Measurements from ENCODE around the gene KLK1.
"Not testable (repeated sequence)": the region's sequence is repeated elsewhere in the genome, so short reads cannot be mapped to it uniquely, and the experiment has no call there.

KLK1 gene

DNA sequence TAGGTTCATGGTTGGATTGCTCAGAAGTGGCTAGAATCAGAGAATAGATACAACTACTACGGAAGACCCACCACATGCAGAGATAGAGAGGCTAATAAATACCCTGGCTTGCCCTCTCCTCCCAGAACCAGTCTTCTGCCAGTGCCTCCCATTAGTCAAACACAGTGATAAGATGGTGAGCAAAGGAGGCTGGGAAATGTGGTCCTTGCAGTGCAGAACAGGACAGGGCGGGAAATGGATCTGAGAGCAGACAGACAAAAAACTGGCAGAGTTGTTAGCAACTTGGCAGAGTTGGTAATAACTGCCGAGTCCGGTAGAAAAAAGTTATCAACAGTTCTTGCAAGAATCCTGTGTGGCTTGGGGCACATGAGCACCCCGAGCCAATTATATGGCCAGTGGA, 8.7 kb downstream of the KLK1 start:
- DNase-seq (ENCODE audit: low read depth), result no peak

DNA sequence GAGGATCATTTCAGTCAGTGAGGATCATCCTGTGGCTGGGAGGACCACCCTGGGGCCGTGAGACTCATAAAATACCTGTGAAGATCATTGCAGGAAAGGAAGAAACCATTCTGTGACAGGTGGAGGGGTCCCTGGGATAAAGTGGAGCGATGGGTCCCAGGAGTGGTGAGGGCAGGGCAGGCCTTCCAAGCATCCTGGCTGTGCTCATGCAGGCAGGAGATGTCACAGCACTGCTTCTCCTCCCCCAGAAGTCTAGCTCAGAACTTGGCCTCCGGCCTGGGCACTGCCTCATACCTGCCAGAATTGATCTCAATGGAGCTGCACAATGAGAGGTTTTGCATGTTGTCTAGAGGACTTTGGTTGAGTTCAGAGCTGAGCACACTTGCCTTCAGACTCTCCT, 11.1 kb downstream of the KLK1 start:
- DNase-seq (ENCODE audit: low read depth), result no peak

GRCh38 chr19:50811622-50812238, 11.9 kb downstream of the KLK1 start:
- not testable (repeated sequence) for DNase-seq (ENCODE audit: low read depth)

GRCh38 chr19:50808856-50809255, 14.7 kb downstream of the KLK1 start:
- DNase-seq (ENCODE audit: low read depth), result no peak

DNA sequence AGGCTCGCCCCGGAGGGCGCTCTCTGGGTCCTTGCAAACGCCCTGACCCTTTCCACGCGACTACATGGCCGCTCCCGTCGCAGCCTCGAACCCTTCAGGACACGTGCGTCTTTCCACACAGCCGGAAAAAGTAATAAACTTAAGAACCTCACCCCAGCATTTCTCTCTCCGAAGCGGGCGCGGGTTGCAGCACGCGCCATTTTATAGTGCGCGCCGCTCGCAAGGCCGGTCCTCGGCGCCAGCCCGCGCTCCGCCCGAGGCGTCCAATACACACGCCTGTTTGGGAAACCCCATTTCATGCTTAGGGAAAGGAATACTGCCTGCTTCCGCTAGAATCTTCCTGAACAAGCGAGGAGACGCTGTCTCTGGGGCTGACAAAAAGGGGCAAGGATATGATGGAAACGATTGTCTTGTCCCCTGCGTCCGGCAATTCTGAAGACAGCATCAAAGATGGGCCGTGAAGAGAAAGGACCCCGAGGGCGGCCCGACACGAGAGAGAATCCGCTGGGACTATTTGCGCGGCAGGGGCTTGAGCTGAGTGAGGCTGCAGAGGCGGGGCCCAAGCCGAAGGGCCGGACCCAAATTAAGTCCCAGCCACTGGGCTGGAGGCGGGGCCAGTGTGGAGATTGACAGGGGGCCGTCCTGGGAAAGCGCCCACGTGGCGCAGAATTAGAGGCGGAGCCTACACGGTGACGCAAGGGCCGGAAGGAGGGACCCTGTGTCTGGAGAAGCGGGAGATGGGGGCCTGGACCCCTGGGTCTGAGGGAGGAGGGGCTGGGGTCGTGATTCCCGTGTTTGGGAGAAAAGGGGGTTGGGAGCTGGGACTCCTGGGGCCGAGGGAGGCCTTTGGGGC, 18.9 kb downstream of the KLK1 start:
- peak; percentile 94 for DNase-seq (ENCODE audit: low read depth)

DNA sequence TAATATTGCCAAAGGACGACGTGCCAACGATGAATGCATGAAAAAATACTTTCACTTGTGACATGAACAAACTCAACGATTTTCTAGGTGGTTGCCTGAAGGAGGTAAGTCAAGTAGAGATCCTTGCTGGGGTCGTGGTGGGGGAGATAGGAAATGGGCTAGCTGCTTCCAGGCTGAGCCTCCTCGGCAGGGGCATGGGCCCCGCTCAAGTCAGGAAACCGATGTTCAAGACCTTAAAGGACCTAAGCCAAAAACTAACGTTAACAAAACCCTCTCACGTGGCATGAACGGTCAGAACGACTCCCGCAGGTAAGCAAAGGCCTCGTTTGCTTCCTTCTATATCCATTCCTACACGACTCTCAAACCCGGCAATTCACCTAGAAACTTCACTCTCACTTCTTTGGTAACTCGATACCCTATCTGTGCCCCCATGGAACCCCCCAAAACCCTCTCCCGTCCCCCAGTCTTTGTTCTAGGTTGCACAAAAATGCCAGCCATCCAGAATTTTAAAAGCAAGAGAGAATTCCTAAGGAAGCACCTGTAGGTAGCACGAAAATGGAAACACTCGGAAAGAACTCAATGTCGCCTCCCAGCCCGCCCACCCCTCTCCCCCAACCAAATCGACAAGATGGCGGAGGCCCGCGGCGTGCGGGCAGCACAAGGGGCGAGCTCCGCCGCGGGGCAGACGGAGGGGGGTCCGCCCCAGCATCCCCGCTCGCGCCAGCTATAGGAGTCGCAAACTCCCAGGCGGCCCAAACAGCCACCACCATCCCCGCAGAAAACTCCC, 19.8 kb downstream of the KLK1 start:
- DNase-seq (ENCODE audit: low read depth), result peak; percentile 7

DNA sequence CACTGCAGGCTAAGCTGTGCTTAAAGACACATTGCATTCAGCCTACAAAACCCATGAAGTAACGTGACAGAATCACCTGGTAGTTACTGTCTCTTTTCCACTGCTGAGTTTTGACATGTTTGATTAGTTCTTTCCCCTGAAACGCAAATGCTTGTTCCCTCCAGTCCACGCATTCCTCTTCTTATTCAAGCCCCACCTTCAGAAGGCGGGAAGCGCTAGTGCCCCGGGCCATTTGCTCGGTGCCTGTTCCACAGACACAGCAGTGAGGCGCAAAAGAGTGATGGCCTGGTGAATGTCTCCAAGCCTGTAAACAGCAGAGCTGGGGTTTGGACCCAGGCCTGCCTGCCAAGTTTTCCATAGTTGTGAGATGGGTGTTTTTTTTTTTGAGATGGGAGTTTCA, 22.5 kb downstream of the KLK1 start:
- no peak for DNase-seq (ENCODE audit: low read depth)

- DNase-seq (ENCODE audit: low read depth), result no peak
Observed at GRCh38 chr19:50799547-50799851, 24.1 kb downstream of the KLK1 start.

- DNase-seq (ENCODE audit: low read depth), result no peak
Observed at GRCh38 chr19:50798659-50799546, 24.7 kb downstream of the KLK1 start.

DNA sequence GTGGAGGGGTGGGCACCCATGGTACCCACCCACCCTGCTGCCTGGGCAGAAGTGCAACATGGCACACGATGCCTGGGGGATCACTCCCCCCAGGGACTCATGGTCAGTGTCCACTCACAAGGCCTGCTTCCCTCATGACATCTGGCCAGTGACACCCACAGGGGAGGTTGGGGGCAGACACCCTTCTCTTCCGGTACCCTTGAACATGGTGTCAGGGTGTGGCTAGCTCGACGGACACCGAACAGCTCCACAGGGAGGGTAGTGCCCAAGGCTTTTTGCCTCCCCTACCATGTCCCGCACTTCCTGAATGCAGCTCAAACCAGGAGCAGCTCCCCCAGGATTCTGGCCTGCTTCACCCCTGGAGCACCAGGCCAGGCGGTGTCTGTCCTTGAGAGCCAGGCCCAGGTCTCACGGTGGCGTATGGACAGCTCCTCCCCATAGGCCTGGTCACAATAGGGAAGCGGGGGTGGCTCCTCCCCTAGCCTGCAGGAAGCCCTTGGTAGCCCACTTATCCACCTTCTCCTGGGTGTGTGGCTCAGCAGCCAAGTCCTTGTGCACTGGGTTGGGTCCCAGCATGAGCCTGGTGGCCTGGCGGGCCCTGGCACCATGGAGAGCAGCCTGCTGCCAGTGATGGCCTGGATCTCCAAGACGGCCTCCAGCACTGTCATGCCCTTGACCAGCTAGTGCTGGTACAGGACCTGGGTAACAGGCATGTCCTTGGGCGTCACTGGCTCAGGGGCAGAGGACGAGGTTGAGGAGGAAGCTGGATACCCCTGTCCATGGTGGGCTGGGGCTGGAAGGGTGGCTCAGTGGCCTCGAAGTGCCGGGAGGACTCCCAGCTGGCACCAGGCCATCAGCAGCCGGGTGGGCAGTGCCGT, 25.6 kb downstream of the KLK1 start:
- no peak for DNase-seq (ENCODE audit: low read depth)

DNA sequence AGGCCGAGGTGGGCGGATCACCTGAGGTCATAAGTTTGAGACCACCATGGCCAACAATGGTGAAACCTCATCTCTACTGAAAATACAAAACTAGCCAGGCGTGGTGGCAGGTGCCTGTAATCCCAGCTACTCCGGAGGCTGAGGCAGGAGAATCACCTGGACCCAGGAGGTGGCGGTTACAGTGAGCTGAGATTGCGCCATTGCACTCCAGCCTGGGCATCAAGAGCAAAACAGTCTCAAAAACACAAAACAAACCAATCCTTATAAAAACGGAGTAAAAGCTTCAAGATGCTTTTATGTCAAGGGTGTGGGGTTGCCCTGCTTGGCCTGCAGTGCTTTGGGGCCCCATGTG, 26.2 kb downstream of the KLK1 start:
- no peak for DNase-seq (ENCODE audit: low read depth)

GRCh38 chr19:50796634-50797428, 26.8 kb downstream of the KLK1 start:
- DNase-seq (ENCODE audit: low read depth), result no peak

DNA sequence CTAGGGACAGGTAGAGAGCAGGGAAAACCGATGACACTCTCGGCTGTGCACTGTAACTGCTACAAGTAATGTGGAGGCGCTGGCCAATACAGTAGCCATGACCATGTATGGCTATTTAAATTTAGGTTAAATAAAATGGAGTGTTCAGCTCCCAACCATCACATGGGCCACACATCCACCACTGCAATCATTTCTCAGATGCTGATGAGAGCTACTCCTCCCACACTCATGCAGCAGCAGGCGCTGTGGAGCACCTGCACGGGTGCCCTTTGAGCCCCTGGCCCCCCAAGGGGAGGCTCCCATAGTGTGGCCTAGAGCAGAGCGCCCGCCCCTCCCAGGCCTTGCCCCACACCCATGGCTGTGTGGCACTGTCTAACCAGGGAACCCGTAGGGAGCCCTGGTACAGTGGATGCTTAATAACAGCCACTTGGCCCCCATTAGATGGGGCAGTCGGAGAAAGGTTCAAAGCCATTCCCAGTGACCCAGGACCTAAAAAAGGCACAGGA, 27.4 kb downstream of the KLK1 start:
- no peak for DNase-seq (ENCODE audit: low read depth)

GRCh38 chr19:50795664-50796073, 27.9 kb downstream of the KLK1 start:
- no peak for DNase-seq (ENCODE audit: low read depth)

- no peak for DNase-seq (ENCODE audit: low read depth)
Observed at GRCh38 chr19:50794876-50795663, 28.5 kb downstream of the KLK1 start.

- no peak for DNase-seq (ENCODE audit: low read depth)
Observed at GRCh38 chr19:50794074-50794875, 29.3 kb downstream of the KLK1 start.

GRCh38 chr19:50793558-50794065, 30.0 kb downstream of the KLK1 start:
- DNase-seq (ENCODE audit: low read depth), result no peak

Data from T-helper 22 cell (primary cell).